ENCODE measurements around the gene SAMD4B. TPM values are rescaled to one million over a fixed set of nuclear protein-coding genes. Genes with fewer than 3 reads are reported as not detected.

SAMD4B gene
- total and polyA plus RNA-seq, 2 experiments from 2014 or later, result 104 to 172 TPM

- H3K36me3 Mint-ChIP-seq (ENCODE audit: low read depth), result peaks cover 32% of the 10 kb centered on the region
- Histone ChIP-seq H2AFZ (no peak overlapping the region), H3K36me3 (ENCODE audit: insufficient read depth) (no peaks in the 10 kb centered on the region), H3K4me2 (peak overlapping the region; percentile 91), H3K9me2 (ENCODE audit: insufficient read depth) (no peaks in the 10 kb centered on the region), H3K4me3 (peak overlapping the region; percentile 99), H3K27ac (ENCODE audit: low read depth) (peak overlapping the region; percentile 93), H3K4me1 (ENCODE audit: insufficient read depth) (peaks cover 42% of the 10 kb centered on the region), H4K20me1 (replicated peaks; ENCODE audit: insufficient read depth) (peaks cover 18% of the 10 kb centered on the region; the same call in 1 of the 2 replicates), H3F3A (replicated peaks; ENCODE audit: low read depth) (peaks cover 36% of the 10 kb centered on the region), H3K27me3 (ENCODE audit: insufficient read depth) (no peaks in the 10 kb centered on the region), H3K79me2 (replicated peaks; ENCODE audit: insufficient read depth) (peaks cover 38% of the 10 kb centered on the region)
- no peak for DNase-seq (ENCODE audit: low spot score)
- H3K4me1 Mint-ChIP-seq, result peaks cover 49% of the 10 kb centered on the region
- H3K9me3 Mint-ChIP-seq, result peaks cover 4% of the 10 kb centered on the region; the same call in 2 of the 3 replicates
- TF ChIP-seq EZH2 (IDR thresholded peaks at IDR 0.05; ENCODE audit: low read depth, unreplicated experiment) (no peak), JUNB (IDR thresholded peaks at IDR 0.05; ENCODE audit: unreplicated experiment) (no peak), CREB1 (CRISPR knock-in tag; IDR thresholded peaks at IDR 0.05; ENCODE audit: low read depth) (no peak), NANOG (IDR thresholded peaks at IDR 0.05; ENCODE audit: borderline replicate concordance) (no peak), ZNF114 (CRISPR knock-in tag; IDR thresholded peaks at IDR 0.05) (no peak), ZNF331 (CRISPR knock-in tag; IDR thresholded peaks at IDR 0.05; ENCODE audit: low read depth) (no peak), STAT1 (IDR thresholded peaks at IDR 0.05; ENCODE audit: unreplicated experiment) (no peak), ZNF462 (CRISPR knock-in tag; IDR thresholded peaks at IDR 0.05) (no peak), POLR2AphosphoS5 (IDR thresholded peaks at IDR 0.05; ENCODE audit: low read depth) (no peak), EZH2phosphoT487 (IDR thresholded peaks at IDR 0.05; ENCODE audit: unreplicated experiment) (no peak)
- TF ChIP-seq, protein P1, sequence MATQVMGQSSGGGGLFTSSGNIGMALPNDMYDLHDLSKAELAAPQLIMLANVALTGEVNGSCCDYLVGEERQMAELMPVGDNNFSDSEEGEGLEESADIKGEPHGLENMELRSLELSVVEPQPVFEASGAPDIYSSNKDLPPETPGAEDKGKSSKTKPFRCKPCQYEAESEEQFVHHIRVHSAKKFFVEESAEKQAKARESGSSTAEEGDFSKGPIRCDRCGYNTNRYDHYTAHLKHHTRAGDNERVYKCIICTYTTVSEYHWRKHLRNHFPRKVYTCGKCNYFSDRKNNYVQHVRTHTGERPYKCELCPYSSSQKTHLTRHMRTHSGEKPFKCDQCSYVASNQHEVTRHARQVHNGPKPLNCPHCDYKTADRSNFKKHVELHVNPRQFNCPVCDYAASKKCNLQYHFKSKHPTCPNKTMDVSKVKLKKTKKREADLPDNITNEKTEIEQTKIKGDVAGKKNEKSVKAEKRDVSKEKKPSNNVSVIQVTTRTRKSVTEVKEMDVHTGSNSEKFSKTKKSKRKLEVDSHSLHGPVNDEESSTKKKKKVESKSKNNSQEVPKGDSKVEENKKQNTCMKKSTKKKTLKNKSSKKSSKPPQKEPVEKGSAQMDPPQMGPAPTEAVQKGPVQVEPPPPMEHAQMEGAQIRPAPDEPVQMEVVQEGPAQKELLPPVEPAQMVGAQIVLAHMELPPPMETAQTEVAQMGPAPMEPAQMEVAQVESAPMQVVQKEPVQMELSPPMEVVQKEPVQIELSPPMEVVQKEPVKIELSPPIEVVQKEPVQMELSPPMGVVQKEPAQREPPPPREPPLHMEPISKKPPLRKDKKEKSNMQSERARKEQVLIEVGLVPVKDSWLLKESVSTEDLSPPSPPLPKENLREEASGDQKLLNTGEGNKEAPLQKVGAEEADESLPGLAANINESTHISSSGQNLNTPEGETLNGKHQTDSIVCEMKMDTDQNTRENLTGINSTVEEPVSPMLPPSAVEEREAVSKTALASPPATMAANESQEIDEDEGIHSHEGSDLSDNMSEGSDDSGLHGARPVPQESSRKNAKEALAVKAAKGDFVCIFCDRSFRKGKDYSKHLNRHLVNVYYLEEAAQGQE (IDR thresholded peaks at IDR 0.05; ENCODE audit: unreplicated experiment), result no peak
- TF ChIP-seq, protein P2, sequence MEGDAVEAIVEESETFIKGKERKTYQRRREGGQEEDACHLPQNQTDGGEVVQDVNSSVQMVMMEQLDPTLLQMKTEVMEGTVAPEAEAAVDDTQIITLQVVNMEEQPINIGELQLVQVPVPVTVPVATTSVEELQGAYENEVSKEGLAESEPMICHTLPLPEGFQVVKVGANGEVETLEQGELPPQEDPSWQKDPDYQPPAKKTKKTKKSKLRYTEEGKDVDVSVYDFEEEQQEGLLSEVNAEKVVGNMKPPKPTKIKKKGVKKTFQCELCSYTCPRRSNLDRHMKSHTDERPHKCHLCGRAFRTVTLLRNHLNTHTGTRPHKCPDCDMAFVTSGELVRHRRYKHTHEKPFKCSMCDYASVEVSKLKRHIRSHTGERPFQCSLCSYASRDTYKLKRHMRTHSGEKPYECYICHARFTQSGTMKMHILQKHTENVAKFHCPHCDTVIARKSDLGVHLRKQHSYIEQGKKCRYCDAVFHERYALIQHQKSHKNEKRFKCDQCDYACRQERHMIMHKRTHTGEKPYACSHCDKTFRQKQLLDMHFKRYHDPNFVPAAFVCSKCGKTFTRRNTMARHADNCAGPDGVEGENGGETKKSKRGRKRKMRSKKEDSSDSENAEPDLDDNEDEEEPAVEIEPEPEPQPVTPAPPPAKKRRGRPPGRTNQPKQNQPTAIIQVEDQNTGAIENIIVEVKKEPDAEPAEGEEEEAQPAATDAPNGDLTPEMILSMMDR (conservative IDR thresholded peaks at IDR 0.05; ENCODE audit: low read depth in 2 of 2), result no peak
- TF ChIP-seq, protein P3, sequence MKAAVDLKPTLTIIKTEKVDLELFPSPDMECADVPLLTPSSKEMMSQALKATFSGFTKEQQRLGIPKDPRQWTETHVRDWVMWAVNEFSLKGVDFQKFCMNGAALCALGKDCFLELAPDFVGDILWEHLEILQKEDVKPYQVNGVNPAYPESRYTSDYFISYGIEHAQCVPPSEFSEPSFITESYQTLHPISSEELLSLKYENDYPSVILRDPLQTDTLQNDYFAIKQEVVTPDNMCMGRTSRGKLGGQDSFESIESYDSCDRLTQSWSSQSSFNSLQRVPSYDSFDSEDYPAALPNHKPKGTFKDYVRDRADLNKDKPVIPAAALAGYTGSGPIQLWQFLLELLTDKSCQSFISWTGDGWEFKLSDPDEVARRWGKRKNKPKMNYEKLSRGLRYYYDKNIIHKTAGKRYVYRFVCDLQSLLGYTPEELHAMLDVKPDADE (IDR thresholded peaks at IDR 0.05), result no peak
- H3K27ac Mint-ChIP-seq, result peak overlapping the region; percentile 96
- H3K4me3 Mint-ChIP-seq, result peak overlapping the region; percentile 94
- H3K27me3 Mint-ChIP-seq (ENCODE audit: insufficient read depth, low read depth, poor library complexity), result peaks cover 45% of the 10 kb centered on the region
- no peak for ATAC-seq
Measured at GRCh38 chr19:39411081-39411831, 69.0 kb downstream of the SAMD4B start.

Measured in GM23338 (cell line).